HFF-Myc (cell line): Measurements from ENCODE around the gene USP34.
"Not testable (repeated sequence)": the region's sequence is repeated elsewhere in the genome, so short reads cannot be mapped to it uniquely, and the experiment has no call there.

Experiments
- DNase-seq: peaks from one replicate; pipeline ENCODE4 v3.0.0-alpha.2; 2011; ENCODE audit warnings: low read depth; ENCODE audit errors: extremely low read depth
- H3K4me3 ChIP-seq: replicated peaks from 2 replicates; pipeline ENCODE4 v1.5.1; 2011; ENCODE audit warnings: low read depth, mild to moderate bottlenecking, control low read depth, low read length
- CTCF ChIP-seq: IDR thresholded peaks from 2 replicates; pipeline ENCODE4 v1.5.1; 2012; ENCODE audit warnings: mild to moderate bottlenecking, low read depth, low read length, control low read depth; ENCODE audit errors: missing control alignments

Gene USP34

GRCh38 chr2:61396005-61396404 lies 74.9 kb downstream of the USP34 start:
- no peak for DNase-seq

GRCh38 chr2:61387588-61387987 lies 83.3 kb downstream of the USP34 start:
- not testable (repeated sequence) for H3K4me3 ChIP-seq

More at GRCh38 chr2:61396005-61396404, 74.9 kb downstream of the USP34 start:
- H3K4me3 ChIP-seq: no peak overlapping the region
- no peak for TF ChIP-seq CTCF

GRCh38 chr2:61380882-61381197 lies 90.0 kb downstream of the USP34 start:
- not testable (repeated sequence) for DNase-seq, H3K4me3 ChIP-seq

More at GRCh38 chr2:61387588-61387987, 83.3 kb downstream of the USP34 start:
- not testable (repeated sequence) for DNase-seq

GRCh38 chr2:61380056-61380881 lies 90.6 kb downstream of the USP34 start:
- DNase-seq: no peak
- no peak overlapping the region for H3K4me3 ChIP-seq
- no peak for TF ChIP-seq CTCF

- no peak for TF ChIP-seq CTCF
- H3K4me3 ChIP-seq: no peak overlapping the region
- no peak for DNase-seq
Observed at GRCh38 chr2:61379521-61379920, 91.4 kb downstream of the USP34 start.

- no peak overlapping the region for H3K4me3 ChIP-seq
- TF ChIP-seq CTCF: no peak
- no peak for DNase-seq
Observed at GRCh38 chr2:61378281-61378680, 92.6 kb downstream of the USP34 start.

- H3K4me3 ChIP-seq: no peak overlapping the region
- no peak for DNase-seq
- TF ChIP-seq CTCF: no peak
Observed at GRCh38 chr2:61377046-61377445, 93.8 kb downstream of the USP34 start.

GRCh38 chr2:61376211-61376610 lies 94.7 kb downstream of the USP34 start:
- DNase-seq: no peak
- no peak overlapping the region for H3K4me3 ChIP-seq
- TF ChIP-seq CTCF: no peak
